Urothelium cell line (cell line): Measurements from ENCODE around the gene TOP1.
A peak's percentile ranks its signal among the peaks of the same experiment; 100 is the strongest.

Experiments used
- DNase-seq: peaks from one replicate; pipeline ENCODE4 v3.0.0; 2011; ENCODE audit warnings: low spot score, mixed read lengths
- FAIRE-seq: peaks from 2 replicates; lab custom pipeline; 2011; peaks lifted over from hg19 to GRCh38; lab: Jason Lieb, UNC

Gene TOP1

DNA sequence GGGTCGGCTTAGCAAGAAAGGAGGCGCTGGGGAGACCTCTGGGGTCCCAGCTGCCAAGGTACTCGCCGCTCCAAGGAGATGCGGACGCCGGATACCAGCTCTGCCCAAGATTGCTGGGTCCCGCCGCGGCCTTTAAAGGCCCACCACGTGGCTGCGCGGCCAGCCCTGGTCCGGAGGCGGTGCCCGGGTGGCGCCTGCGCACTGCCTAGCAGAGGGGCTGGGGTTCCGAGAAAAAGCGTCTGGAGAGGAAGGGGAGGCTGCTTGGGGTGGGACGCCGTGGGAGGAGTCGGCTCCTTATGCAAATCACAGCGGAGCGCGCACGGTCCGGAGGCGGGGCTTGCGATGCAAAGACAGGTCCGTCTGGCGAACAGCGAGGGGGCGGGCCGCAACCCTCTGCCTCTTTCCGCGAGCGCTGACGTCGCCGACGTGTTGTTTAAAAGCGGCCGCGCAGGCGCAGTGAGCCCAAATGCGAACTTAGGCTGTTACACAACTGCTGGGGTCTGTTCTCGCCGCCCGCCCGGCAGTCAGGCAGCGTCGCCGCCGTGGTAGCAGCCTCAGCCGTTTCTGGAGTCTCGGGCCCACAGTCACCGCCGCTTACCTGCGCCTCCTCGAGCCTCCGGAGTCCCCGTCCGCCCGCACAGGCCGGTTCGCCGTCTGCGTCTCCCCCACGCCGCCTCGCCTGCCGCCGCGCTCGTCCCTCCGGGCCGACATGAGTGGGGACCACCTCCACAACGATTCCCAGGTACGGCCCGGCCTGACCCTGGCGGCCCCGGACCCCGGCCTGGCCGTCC is at the start of gene TOP1:
Gene TOP1, plus strand, starts transcription at position 464 of the 791 bp plus-strand sequence. Its CDS starts 246 bp downstream, at position 710.
- DNase-seq (peak; percentile 100), FAIRE-seq (peak; percentile 72)

DNA sequence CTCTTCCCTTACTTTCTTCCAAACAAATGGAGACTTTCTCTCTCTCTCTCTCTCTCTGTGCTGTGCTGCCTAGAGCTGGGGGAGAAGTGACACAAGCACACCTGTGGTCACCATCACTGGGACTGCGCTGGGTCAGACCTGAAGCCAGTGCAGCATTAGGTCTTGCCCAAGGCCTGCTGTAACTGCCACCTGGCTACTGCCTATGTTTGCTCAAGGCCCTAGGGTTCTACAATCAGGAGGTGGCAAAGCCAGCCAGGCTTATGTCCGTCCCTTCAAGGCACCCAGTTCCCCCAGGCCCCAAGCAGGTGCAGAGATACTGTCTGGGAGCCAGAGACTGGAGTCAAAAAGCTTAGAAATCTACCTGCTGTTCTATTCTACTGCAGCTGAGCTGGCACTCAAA is 49.4 kb upstream of the TOP1 start:
- DNase-seq: no peak
- no peak for FAIRE-seq

DNA sequence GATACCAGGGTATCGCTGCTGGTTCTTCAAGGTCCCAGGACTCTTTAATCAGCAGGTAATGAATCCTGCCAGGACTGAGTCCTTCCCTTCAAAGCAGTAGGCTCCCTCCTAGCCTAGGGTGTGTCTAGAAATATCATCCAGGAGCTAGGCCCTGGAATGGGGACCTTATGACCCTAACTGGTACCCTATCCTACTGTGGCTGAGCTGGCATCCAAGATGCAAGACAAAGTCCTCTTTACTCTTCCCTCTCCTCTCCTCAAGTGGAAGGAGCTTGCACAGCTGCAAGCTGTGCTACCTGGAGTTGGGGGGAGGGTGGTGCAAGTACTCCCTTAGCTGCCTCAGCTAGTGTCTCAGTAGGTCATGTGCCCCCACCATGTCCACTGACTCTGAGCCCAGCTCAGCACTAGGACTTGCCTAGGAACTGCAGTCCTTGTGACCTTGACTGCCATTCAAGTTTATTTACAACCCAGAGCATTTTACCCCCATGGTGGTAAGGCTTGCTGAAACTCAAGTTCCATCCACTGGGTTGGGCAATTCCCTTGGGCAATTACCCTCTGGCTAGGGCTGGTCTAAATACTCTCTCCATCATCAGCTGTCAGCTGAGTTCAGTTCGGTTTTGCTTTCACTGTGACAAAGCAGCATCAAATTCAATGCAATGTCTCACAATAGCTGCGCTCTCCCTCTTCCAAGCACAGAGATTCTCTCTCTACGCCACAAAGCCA is 48.4 kb upstream of the TOP1 start:
- DNase-seq: no peak
- FAIRE-seq: no peak

DNA sequence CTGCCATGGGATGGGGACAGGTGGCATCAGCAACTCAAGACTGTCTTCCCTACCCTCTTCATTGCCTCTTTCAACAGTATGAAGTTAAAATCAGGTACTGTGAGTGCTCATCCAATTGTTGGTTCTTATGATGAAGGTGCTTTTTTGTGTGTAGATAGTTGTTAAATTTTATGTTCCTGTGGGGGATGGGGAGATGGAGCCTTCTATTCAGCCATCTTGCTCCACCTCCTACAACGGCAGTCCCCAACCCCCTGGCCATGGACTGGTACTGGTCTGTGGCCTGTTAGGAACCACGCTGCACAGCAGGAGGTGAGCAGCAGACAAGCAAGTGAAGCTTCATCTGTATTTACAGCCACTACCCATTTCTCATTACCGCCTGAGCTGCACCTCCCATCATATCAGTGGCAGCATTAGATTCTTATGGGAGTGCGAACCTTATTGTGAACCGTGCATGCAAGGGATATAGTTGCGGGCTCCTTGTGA is 47.8 kb upstream of the TOP1 start:
- DNase-seq: no peak

DNA sequence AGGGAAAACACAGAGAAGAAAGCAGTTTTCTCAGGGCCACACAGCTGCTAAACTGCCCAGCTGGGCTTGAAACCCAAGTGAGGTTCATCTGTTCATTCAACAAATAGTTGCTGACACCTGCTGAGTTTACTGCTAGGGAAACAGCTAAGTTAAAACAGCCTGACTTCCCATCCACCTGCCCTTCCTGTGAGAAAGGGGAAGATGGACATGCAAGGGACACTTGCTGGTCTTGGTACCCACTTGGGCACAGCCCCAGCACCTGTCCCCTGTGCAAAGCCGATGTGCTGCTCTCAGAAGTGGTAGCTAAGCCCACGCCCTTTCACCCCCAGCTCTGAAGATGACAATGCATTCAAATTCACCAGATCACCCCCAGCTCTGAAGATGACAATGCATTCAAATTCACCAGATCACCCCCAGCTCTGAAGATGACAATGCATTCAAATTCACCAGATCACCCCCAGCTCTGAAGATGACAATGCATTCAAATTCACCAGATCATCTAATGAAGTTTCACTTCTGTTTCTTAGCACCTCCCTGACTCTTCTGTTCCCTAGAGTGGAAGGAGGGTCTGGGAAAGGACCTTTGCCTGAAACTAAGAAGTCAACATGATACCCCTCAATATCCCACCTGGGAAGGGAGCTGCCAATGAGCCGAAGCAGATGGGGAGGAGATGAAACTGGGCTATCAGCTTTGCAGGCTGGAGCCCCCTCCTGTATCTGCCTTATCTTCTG is 46.0 kb upstream of the TOP1 start:
- FAIRE-seq: no peak

More for the DNA sequence above, 47.8 kb upstream of the TOP1 start:
- FAIRE-seq: no peak

DNA sequence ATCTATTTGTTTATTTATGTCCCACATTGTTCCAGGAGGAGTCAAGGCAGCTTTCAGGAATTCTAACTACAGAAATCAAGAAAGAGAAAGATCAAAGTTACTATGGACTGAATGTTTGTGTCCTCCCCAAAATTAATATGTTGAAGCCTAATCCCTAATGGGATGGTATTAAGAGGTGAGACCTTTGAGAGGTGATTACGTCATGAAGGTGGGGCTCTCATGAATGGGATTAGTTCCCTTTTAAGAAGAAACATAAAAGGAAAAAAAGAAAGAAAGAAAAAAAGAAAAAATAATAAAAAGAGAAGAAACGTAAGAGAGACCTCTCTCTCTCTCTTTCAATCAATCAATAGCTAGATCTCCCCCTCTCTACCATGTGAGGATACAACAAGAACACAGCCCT is 44.7 kb upstream of the TOP1 start:
- DNase-seq (no peak), FAIRE-seq (no peak)

More for the DNA sequence above, 46.0 kb upstream of the TOP1 start:
- DNase-seq: no peak

DNA sequence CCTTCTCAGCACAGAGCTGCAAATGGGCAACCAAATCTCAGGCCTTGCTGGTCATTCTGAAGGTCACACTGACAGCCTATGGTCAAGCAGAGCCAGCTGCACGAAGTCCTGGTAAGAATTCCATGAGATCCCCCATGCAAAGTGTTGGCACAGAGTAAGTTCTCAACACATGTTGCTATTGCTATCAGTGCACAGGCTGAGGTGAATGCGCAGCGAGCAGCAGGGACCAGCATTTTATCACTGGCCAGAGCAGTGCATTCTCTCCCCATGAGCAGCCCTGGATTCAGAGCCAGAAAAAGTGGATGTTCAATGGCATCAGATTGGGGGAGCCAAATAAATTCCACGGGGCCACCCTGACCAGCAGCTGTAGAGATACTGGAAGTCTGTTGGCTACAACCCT is 44.1 kb upstream of the TOP1 start:
- DNase-seq (no peak), FAIRE-seq (no peak)

DNA sequence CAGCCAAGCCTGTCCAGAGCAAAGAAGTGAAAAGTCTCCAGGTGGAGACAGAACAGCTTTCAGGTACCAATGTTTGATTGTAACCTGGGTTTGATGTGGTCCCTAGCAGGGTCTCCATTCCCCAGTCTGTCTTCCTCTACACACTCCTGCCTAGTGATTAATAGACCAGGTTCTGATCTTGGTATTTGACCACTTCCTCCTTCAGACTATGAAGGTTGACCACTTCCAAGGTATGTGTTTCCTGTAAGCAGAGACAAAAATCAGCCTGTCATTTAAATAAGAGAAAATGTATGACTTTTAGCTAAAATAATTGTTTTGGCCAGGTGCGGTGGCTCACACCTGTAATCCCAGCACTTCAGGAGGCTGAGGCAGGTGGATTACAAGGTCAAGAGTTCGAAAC is 41.8 kb upstream of the TOP1 start:
- no peak for FAIRE-seq
- DNase-seq: no peak

DNA sequence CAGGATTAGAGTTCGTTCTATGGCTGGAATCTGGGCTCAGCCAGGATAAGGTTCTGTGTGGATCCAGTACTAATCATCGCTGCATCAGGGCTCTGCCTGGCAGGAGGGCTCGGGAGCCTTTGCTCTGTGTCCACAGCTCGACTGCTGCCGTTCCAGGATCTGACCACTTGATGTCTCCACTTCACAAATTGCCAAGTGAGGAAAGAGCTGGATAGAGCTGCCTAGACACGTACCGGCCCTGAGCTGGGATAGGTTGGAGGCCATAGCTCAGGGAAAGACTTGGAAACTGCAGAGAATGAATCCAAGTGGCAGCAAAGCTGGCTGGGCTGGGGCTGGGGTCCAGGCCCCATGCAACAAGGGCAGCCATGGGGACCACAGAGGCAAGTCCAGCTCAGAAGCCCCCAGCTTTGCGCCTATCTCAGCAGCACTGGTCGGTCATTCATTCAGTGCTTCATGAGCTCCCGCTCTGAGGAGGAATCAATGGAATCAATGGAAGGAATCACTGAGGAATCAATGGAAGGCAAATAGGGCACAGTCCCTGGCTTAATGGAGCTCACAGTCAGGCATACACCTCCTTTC is 38.0 kb upstream of the TOP1 start:
- DNase-seq: peak; percentile 88
- FAIRE-seq: no peak

DNA sequence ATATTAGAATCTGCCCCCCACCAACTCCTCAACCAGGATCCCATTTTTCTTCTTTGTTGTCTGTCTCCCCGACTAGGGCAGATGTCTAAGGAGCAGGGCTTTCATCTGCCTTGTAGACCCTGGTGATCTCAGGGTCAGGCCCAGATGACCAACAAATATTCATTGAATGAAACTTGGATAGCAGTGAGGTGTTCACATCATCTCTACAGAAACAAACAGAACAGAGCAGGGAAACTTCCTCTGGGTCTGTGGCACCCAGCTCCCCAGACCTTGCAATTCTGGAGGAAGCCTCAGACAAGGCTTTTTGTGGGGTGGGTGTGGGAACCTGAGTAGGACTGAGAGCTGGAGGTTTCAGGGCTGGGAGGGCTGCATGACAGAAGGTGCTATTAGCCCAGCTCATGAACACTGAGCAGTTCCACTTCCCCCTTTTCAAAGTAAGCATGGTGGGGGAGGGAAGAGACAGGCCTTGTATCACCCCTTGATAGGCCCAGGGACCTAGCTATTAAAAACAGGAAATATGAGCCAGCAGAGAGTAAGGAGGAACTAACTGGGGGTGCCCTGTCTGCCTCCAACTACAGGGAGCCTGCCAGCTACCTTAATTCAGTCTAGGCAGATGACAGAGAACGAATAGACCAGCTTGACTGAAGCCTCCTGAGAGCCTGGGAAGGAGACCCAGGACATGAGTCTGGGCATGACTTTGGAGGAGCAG is 37.3 kb upstream of the TOP1 start:
- no peak for FAIRE-seq
- no peak for DNase-seq

DNA sequence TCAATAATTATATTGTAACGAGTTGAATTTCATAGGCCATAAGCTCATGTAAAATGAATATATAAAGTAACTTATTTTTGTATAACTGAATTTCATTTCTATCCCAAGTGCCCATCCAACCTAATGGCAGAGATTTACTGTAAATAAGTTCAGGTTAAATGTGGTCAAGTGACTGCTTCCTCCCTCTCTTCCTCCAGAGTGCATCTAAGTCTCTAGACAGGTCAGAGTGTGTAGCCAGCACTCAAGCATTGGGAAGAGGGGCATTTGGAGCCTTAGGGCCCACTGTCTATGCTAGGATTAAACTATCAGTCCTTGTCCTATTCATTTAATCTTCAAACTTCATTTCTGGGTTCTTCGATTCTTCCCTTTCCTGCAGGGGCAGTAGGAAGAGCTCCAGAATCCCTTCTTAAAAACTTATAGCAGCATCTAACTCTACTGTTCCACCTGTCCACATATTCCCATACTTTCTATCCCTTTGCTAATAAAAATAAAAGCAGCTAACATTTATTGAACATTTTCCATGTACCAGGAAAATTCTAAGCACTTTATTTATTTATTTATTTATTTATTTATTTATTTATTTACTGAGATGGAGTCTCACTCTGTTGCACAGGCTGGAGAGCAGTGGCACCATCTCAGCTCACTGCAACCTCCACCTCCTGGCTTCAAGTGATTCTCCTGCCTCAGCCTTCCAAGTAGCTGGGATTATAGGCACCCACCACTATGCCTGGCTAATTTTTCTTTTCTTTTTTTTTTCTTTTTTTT is 36.1 kb upstream of the TOP1 start:
- FAIRE-seq: no peak

DNA sequence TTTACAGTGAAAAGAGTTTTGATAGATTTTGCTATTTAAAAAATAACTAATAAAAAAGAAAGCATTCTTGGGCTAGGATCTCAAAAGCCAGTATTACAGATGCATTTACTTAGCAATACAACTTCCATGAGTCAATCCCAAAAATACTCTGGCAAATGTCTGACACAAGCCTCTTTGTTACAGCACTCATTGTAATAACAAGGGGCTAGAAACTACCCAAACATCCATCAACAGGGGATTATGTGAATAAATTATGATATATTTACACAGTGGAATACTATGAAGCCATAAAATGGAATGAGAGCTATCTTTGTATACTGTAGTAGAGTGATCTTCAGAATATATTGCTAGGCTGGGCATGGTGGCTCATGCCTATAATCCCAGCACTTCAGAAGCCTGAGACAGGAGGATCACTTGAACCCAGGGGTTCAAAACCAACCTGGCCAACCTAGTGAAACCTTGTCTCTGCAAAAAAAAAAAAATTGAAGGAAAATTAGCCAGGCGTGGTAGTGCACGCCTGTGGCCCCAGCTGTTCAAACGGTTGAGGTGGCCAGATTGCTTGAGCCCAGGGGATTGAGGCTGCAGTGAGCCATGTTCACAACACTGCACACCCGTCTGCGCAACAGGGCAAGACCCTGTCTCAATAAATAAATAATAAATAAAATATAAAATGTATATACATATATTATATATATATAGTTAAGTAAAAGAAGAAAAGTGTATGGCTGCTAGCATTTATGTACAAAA is 34.7 kb upstream of the TOP1 start:
- FAIRE-seq: no peak
- DNase-seq: no peak

More for the DNA sequence above, 36.1 kb upstream of the TOP1 start:
- DNase-seq: no peak

DNA sequence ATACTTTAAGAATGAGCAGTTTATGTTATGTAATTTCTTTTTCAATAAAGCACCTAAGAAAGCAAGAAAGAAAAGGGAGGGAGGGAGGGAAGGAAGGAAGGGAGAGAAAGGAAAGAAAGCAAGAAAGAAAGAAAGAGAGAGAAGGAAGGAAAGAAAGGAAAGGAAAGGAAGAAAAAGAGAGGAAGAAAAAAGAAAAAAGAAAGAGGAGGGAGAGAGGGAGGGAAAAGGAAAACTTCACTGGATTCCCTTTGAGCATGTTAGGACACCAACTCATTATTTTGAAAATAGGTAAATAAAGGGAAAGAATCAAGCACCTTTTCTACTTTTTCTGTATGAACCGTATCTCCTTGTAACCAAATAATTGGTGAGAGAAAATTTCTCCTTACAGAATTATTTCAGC is 32.3 kb upstream of the TOP1 start:
- DNase-seq (no peak), FAIRE-seq (no peak)

DNA sequence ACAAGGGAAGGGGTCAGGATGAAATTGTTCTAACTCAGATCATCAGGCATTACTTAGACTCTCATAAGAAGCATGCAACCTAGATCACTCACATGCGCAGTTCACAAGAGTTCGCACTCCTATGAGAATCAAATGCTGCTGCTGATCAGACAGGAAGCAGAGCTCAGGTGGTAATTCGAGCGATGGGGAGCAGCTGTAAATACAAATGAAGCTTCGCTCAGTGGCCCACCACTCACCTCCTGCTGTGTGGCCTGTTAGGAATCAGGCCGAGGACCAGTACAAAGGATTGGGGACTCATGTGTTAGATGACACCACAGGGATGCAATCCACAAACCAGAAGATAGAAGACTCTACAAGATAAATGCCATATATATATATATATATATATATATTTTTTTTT is 31.5 kb upstream of the TOP1 start:
- DNase-seq (no peak), FAIRE-seq (no peak)

DNA sequence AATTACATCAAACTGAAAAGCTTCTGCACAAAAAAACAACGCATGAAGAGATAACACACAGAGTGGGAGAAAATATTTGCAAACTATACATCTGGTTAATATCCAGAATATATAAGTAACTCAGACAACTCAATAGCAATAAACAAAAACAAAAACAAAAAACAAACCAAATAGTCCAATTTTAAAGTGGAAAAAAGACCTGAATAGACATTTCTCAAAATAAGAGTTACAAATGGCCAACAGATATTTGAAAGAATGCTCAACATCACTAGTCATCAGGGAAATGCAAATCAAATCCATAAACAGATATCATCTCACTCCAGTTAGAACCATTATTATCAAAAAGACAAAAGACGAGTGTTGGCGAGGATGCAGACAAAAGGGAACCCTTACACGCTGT is 28.8 kb upstream of the TOP1 start:
- DNase-seq (no peak), FAIRE-seq (no peak)

DNA sequence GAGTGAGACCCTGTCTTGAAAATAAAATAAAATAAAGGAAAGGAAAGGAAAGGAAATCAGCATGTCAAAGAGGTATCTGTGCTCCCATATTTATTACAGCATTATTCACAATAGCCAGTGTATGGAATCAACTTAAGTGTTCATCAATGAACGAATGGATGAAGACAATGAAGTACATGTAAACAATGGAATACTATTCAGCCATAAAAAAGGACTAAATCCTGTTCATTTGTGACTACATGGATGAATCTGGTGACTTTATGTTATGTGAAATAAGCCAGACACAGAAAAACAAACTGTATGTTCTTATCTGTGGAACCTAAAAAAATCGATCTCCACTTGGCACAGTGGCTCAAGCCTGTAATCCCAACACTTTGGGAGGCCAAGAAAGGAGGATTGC is 28.0 kb upstream of the TOP1 start:
- DNase-seq (no peak), FAIRE-seq (no peak)

DNA sequence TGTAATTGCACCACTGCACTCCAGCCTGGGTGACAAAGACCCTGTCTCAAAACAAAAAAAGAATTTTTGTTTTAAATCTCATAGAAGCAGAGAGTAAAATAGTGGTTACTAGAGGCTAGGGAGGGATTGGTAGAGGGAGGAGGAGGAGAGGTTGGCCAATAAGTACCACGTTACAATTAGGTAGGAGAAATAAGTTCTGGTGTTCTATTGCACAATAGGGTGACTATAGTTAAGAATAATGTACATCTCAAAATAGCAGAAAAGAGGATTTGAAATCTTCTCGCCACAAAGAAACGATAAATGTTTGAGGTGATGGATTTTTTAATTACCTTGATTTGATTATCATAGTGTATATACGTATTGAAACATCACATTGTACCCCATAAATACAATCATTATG is 27.1 kb upstream of the TOP1 start:
- DNase-seq (no peak), FAIRE-seq (no peak)

DNA sequence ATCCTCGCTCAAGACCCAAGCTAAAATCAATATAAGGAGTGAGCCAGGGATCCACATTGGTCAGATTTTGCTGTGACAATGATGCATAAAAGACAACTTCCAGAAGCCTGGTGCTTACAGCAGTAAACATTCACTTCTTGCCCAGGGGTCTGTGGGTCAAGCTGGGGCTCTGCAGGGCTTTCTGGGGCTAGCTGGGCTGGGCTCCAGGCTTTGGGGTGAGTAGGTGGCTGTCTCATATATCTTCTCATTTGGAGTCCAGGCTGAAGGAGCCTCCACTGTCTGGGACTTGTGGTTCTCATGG is 25.8 kb upstream of the TOP1 start:
- DNase-seq: no peak
- no peak for FAIRE-seq
